Measurements from ENCODE around the gene EOGT.

DNA sequence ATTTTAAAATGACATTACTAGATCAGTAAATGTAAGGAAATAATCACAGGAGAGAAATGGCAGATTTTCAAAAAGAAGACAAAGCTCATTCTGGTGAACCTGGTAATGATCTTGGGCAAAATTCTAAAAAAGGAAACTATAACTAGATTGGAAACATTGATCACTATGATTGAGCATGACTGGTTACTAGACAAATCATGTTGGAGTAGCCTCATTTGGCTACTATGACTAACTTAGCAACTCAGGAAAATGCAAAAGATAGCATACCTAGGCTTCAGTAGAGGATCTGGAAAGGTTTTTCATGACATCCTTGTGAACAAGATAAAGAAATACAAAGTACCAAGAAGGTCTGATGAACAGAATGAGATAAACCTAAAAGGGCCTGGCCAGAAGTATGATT is 46.2 kb upstream of the EOGT start:
- TF ChIP-seq, protein P1, sequence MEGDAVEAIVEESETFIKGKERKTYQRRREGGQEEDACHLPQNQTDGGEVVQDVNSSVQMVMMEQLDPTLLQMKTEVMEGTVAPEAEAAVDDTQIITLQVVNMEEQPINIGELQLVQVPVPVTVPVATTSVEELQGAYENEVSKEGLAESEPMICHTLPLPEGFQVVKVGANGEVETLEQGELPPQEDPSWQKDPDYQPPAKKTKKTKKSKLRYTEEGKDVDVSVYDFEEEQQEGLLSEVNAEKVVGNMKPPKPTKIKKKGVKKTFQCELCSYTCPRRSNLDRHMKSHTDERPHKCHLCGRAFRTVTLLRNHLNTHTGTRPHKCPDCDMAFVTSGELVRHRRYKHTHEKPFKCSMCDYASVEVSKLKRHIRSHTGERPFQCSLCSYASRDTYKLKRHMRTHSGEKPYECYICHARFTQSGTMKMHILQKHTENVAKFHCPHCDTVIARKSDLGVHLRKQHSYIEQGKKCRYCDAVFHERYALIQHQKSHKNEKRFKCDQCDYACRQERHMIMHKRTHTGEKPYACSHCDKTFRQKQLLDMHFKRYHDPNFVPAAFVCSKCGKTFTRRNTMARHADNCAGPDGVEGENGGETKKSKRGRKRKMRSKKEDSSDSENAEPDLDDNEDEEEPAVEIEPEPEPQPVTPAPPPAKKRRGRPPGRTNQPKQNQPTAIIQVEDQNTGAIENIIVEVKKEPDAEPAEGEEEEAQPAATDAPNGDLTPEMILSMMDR (IDR thresholded peaks at IDR 0.05): no peak
- no peak for TF ChIP-seq ZFX (IDR thresholded peaks at IDR 0.05; ENCODE audit: borderline replicate concordance)

Data from 22Rv1 (cell line).